ENCODE measurements around the gene MRPS17. TPM values are rescaled to one million over a fixed set of nuclear protein-coding genes. Genes with fewer than 3 reads are reported as not detected.

The MRPS17 gene
- total RNA-seq, 1 donor from 2014 or later: 13.0 TPM

DNA sequence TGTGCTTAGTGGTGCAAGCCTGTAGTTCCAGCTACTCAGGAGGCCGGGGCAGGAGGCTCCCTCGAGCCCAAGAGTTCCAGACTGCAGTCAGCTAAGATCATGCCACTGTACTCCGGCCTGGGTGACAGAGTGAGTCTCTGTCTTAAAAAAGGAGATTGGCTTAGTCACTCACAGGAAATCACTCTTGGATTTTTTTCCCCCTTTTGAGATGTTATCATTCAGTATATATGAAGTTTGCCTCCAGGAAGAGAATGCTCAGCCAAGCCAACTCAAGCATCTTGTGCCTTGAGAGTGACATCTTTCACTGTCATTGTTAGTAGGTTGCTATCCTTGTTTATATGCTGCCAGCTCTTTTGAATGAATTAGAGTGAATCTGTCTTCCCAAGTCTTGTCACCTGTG lies 40.7 kb downstream of the MRPS17 start:
- TF ChIP-seq, protein P1, sequence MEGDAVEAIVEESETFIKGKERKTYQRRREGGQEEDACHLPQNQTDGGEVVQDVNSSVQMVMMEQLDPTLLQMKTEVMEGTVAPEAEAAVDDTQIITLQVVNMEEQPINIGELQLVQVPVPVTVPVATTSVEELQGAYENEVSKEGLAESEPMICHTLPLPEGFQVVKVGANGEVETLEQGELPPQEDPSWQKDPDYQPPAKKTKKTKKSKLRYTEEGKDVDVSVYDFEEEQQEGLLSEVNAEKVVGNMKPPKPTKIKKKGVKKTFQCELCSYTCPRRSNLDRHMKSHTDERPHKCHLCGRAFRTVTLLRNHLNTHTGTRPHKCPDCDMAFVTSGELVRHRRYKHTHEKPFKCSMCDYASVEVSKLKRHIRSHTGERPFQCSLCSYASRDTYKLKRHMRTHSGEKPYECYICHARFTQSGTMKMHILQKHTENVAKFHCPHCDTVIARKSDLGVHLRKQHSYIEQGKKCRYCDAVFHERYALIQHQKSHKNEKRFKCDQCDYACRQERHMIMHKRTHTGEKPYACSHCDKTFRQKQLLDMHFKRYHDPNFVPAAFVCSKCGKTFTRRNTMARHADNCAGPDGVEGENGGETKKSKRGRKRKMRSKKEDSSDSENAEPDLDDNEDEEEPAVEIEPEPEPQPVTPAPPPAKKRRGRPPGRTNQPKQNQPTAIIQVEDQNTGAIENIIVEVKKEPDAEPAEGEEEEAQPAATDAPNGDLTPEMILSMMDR (IDR thresholded peaks at IDR 0.05): no peak
- Mint-ChIP-seq H3K4me3 (ENCODE audit: unreplicated experiment) (no peak overlapping the region), H3K4me1 (ENCODE audit: low read depth) (no peaks in the 10 kb centered on the region), H3K36me3 (ENCODE audit: low read depth) (peaks cover 36% of the 10 kb centered on the region), H3K9me3 (ENCODE audit: low read depth) (no peaks in the 10 kb centered on the region), H3K27me3 (ENCODE audit: low read depth) (no peaks in the 10 kb centered on the region), H3K27ac (ENCODE audit: unreplicated experiment) (no peak overlapping the region)
- no peak for DNase-seq (ENCODE audit: low spot score)

DNA sequence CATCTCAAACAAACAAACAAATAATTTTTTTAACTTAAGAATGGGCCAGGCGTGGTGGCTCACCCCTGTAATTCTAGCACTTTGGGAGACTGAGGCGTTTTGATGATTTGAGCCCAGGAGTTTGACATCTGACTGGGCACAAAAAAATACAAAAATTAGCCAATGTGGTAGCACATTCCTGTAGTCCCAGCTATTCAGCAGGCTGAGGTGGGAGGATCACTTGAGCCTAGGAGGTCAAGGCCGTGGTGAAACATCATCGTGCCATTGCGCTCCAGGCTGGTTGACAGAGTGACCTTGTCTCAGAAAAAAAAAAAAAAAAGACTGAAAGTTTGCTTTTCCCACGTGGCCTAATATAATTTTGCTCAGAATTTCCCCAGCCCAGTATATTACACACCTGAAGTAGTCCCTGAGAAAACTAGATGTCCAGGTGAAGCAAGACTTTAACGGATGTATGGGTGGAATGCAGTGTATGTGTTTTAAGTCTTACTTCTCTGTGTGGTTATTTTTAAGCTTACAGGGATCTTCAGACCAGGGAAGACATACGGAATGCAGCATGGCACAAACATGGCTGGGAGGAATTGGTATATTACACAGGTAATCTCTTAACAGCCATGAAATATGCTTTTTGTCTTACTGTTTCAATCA lies 45.3 kb downstream of the MRPS17 start:
- TF ChIP-seq, protein P1 (IDR thresholded peaks at IDR 0.05): no peak
- Mint-ChIP-seq H3K27ac (ENCODE audit: unreplicated experiment) (no peak overlapping the region), H3K4me3 (ENCODE audit: unreplicated experiment) (no peak overlapping the region), H3K4me1 (ENCODE audit: low read depth) (no peaks in the 10 kb centered on the region), H3K9me3 (ENCODE audit: low read depth) (no peaks in the 10 kb centered on the region), H3K36me3 (ENCODE audit: low read depth) (peaks cover 35% of the 10 kb centered on the region), H3K27me3 (ENCODE audit: low read depth) (no peaks in the 10 kb centered on the region)
- DNase-seq (ENCODE audit: low spot score): no peak

DNA sequence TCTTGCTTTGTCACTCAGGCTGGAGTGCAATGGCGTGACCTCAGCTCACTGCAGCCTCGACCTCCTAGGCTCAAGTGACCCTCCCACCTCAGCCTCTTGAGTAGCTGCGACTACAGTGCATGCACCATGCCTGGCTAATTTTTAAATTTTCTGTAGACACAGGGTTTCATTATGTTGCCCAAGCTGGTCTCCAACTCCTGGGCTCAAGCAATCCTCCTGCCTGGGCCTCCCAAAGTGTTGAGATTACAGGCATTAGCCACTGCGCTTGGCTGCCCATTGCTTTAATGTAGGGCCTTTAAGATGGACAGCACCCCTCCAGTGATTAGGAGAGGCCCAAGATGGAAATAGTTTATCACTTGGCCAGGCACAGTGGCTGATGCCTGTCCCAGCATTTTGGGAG lies 52.1 kb downstream of the MRPS17 start:
- no peaks in the 10 kb centered on the region for H3K9me3 Mint-ChIP-seq (ENCODE audit: low read depth)
- no peak overlapping the region for H3K27ac Mint-ChIP-seq (ENCODE audit: unreplicated experiment)
- peaks cover 11% of the 10 kb centered on the region for H3K36me3 Mint-ChIP-seq (ENCODE audit: low read depth)
- no peaks in the 10 kb centered on the region for H3K4me1 Mint-ChIP-seq (ENCODE audit: low read depth)
- no peak overlapping the region for H3K4me3 Mint-ChIP-seq (ENCODE audit: unreplicated experiment)
- H3K27me3 Mint-ChIP-seq (ENCODE audit: low read depth): no peaks in the 10 kb centered on the region
- TF ChIP-seq, protein P1 (IDR thresholded peaks at IDR 0.05): no peak
- no peak for DNase-seq (ENCODE audit: low spot score)

Other genes starting within 250 kb of the MRPS17 start
- not detected in 3 replicates for gene SEPTIN14, start 89.1 kb upstream of the MRPS17 start, total RNA-seq
- 2.8 to 3.6 TPM (median 3.5 TPM) in 3 replicates for gene ZNF713, start 64.4 kb upstream of the MRPS17 start, total RNA-seq
- gene NIPSNAP2, start 12.7 kb downstream of the MRPS17 start, total RNA-seq: 37.3 to 43.4 TPM (median 43.0 TPM) in 3 replicates
- 11.4 to 37.5 TPM (median 35.9 TPM) in 3 replicates for gene PSPH, start 99.6 kb downstream of the MRPS17 start, total RNA-seq
- 97.2 to 123 TPM (median 101 TPM) in 3 replicates for gene CCT6A, start 99.9 kb downstream of the MRPS17 start, total RNA-seq
- gene SUMF2, start 112.4 kb downstream of the MRPS17 start, total RNA-seq: 158 to 182 TPM (median 160 TPM) in 3 replicates
- 0.15 to 0.62 TPM (median 0.24 TPM) in 3 replicates for gene PHKG1, start 141.1 kb downstream of the MRPS17 start, total RNA-seq
- gene CHCHD2, start 154.6 kb downstream of the MRPS17 start, total RNA-seq: 119 to 232 TPM (median 120 TPM) in 3 replicates
- not detected in 3 replicates for gene NUPR2, start 164.5 kb downstream of the MRPS17 start, total RNA-seq

Data from chondrocyte (in vitro differentiated cells).